K562 (cell line): ENCODE measurements around the gene CRYZL1. TPM values are rescaled to one million over a fixed set of nuclear protein-coding genes. Genes with fewer than 3 reads are reported as not detected.

ENCODE experiments used
- CGGBP1 ChIP-seq: fragments of 250-450 bp; sonication (Bioruptor Pico); IDR thresholded peaks from 2 replicates; pipeline ENCODE4 v1.9.0; 2021; ENCODE audit warnings: mild to moderate bottlenecking
- CREM ChIP-seq: IDR thresholded peaks from 2 replicates; pipeline ENCODE4 v1.6.1; 2014; ENCODE audit warnings: antibody characterized with exemption, low read depth
- CTBP1 ChIP-seq: fragments of 450-650 bp; IDR thresholded peaks from 2 replicates; pipeline ENCODE4 v1.6.1; 2016; ENCODE audit warnings: borderline replicate concordance
- DPF2 ChIP-seq: fragments of 450-650 bp; IDR thresholded peaks from 2 replicates; pipeline ENCODE4 v1.6.1; 2016
- E2F3 ChIP-seq: fragments of 250-450 bp; sonication (Bioruptor Pico); IDR thresholded peaks from 2 replicates; pipeline ENCODE4 v1.4.0; 2020; ENCODE audit warnings: mild to moderate bottlenecking
- EZH2 ChIP-seq: IDR thresholded peaks from 2 replicates; pipeline ENCODE4 v1.6.1; 2012; ENCODE audit warnings: low read depth, mild to moderate bottlenecking, inconsistent platforms, low read length, borderline replicate concordance
- FOSL1 ChIP-seq: fragments of 200-800 bp; sonication (Bioruptor generic); conservative IDR thresholded peaks from 2 replicates; pipeline ENCODE4 v1.6.1; 2016; ENCODE audit warnings: missing genetic modification characterization, missing compliant biosample characterization
- FUS ChIP-seq: fragments of 200-400 bp; formaldehyde crosslinking; optimal IDR thresholded peaks from 2 replicates; pipeline ENCODE3; 2017; ENCODE audit warnings: low read depth, low read length
- GTF2A2 ChIP-seq: IDR thresholded peaks from 2 replicates; pipeline ENCODE4 v1.6.1; 2016; ENCODE audit warnings: mild to moderate bottlenecking, missing genetic modification characterization, missing compliant biosample characterization
- ID3 ChIP-seq, 2 experiments: fragments of 250-450 bp in 1 of 2; fragments of 450-650 bp in 1 of 2; sonication (Bioruptor Pico) in 1 of 2; IDR thresholded peaks; 2 replicates each; pipeline versions ENCODE4 v1.6.1 to v1.8.0; 2016 to 2021; ENCODE audit warnings: mild to moderate bottlenecking in 2 of 2, moderate library complexity in 2 of 2, missing compliant biosample characterization in 1 of 2, missing genetic modification characterization in 1 of 2
- JUND ChIP-seq, 2 experiments: IDR thresholded peaks; 2 replicates in 1 of 2; 3 replicates in 1 of 2; pipeline ENCODE4 v1.6.1; 2011; ENCODE audit warnings: borderline replicate concordance in 2 of 2, low read depth in 2 of 2, low read length in 2 of 2, improper control_type of control experiment in 1 of 2, missing biosample characterization in 1 of 2, missing genetic modification characterization in 1 of 2, missing genetic modification reagents in 1 of 2
- KDM1A ChIP-seq, 2 experiments: fragments of 450-650 bp; IDR thresholded peaks; 2 replicates each; pipeline ENCODE4 v1.6.1; 2016; ENCODE audit warnings: mild to moderate bottlenecking in 2 of 2
- KLF10 ChIP-seq: fragments of 250-450 bp; sonication (Bioruptor Pico); IDR thresholded peaks from 2 replicates; pipeline ENCODE4 v1.6.1; 2021; ENCODE audit warnings: matching md5 sums
- MTA1 ChIP-seq: fragments of 450-650 bp; IDR thresholded peaks from 2 replicates; pipeline ENCODE4 v1.6.1; 2017; ENCODE audit warnings: borderline replicate concordance
- NFXL1 ChIP-seq: fragments of 450-650 bp; formaldehyde crosslinking; IDR thresholded peaks from 2 replicates; pipeline ENCODE4 v1.4.0; 2021; ENCODE audit warnings: mild to moderate bottlenecking
- NR4A1 ChIP-seq, 2 experiments: fragments of 250-450 bp in 1 of 2; fragments of 450-650 bp in 1 of 2; sonication (Bioruptor Pico) in 1 of 2; IDR thresholded peaks; 2 replicates each; pipeline versions ENCODE4 v1.4.0 to v1.6.1; 2016 to 2020; ENCODE audit warnings: mild to moderate bottlenecking in 2 of 2, missing compliant biosample characterization in 1 of 2, missing genetic modification characterization in 1 of 2, moderate library complexity in 1 of 2
- PBX2 ChIP-seq, 2 experiments: IDR thresholded peaks in 1 of 2; conservative IDR thresholded peaks in 1 of 2; 2 replicates each; pipeline ENCODE4 v1.6.1; 2016; ENCODE audit warnings: low read depth in 2 of 2, mild to moderate bottlenecking in 1 of 2, missing compliant biosample characterization in 1 of 2, missing genetic modification characterization in 1 of 2, moderate library complexity in 1 of 2
- POLR3A ChIP-seq: IDR thresholded peaks from 2 replicates; pipeline ENCODE4 v1.6.1; 2011; ENCODE audit warnings: borderline replicate concordance, mild to moderate bottlenecking, moderate library complexity; ENCODE audit not compliant: insufficient read length, insufficient read depth; ENCODE audit errors: extremely low read depth
- RAD51 ChIP-seq: fragments of 450-650 bp; IDR thresholded peaks from 2 replicates; pipeline ENCODE4 v1.7.1; 2016; ENCODE audit warnings: low read depth, mild to moderate bottlenecking, borderline replicate concordance
- RBM15 ChIP-seq: fragments of 200-400 bp; formaldehyde crosslinking; IDR thresholded peaks from 2 replicates; pipeline ENCODE4 v1.6.1; 2018; ENCODE audit warnings: mild to moderate bottlenecking, low read length, moderate library complexity; ENCODE audit not compliant: insufficient read depth
- SMARCA4 ChIP-seq: fragments of 450-650 bp; IDR thresholded peaks from 2 replicates; pipeline ENCODE4 v1.6.1; 2016
- TEAD1 ChIP-seq, 2 experiments: fragments of 450-650 bp in 1 of 2; sonication (generic) in 1 of 2; formaldehyde crosslinking; IDR thresholded peaks; 2 replicates each; pipeline versions ENCODE4 v1.4.0 to v1.8.0; 2020 to 2022; ENCODE audit warnings: mild to moderate bottlenecking in 2 of 2, missing genetic modification reagents in 1 of 2
- TEAD4 ChIP-seq, 2 experiments: sonication (generic) in 1 of 2; formaldehyde crosslinking in 1 of 2; IDR thresholded peaks; 2 replicates each; pipeline versions ENCODE4 v1.6.1 to v1.8.0; 2012 to 2022; ENCODE audit warnings: borderline replicate concordance in 1 of 2, inconsistent platforms in 1 of 2, low read length in 1 of 2, mild to moderate bottlenecking in 1 of 2, missing genetic modification reagents in 1 of 2
- ZNF12 ChIP-seq: sonication (generic); formaldehyde crosslinking; IDR thresholded peaks from 2 replicates; pipeline ENCODE4 v1.4.0; 2020; ENCODE audit warnings: mild to moderate bottlenecking, missing genetic modification reagents
- polyA plus RNA-seq, 8 experiments: library from polyadenylated mRNA; depleted of rRNA in 4 of 8; stranded (reverse) in 5 of 8; unstranded in 3 of 8; fragments of >200 nt; fragmentation: Nextera tagmentation in 2 of 8; fragmentation: Illumina TruSeq in 1 of 8; extraction: Ambion mirVana in 2 of 8; extraction: Trizol in 1 of 8; gene quantifications; 2 replicates each; pipeline versions ENCODE4 v1.2.1 to v1.2.3, GENCODE V29; 2011 to 2014; ENCODE audit warnings: inconsistent platforms in 1 of 8, missing spikeins in 1 of 8
- total RNA-seq, 7 experiments: library from RNA; depleted of rRNA in 6 of 7; stranded (reverse); fragments of >200 nt in 6 of 7; fragmentation: Illumina TruSeq in 2 of 7; extraction: Trizol in 2 of 7; gene quantifications; 2 replicates each; pipeline versions ENCODE4 v1.2.1 to v1.2.3, GENCODE V29; 2011 to 2021; ENCODE audit warnings: low replicate concordance in 1 of 7

CRYZL1 gene
- total and polyA plus RNA-seq, 9 of the 15 experiments (the other 6 are each of a cell fraction or from before 2014, with no cell fraction given) = 19.9 to 98.2 (median 39.2) TPM

- TF ChIP-seq PBX2 (CRISPR knock-in tag; IDR thresholded peaks at IDR 0.05; ENCODE audit: low read depth) = no peak
- TF ChIP-seq PBX2 (tag; conservative IDR thresholded peaks at IDR 0.05; ENCODE audit: low read depth) = no peak
- TF ChIP-seq JUND (IDR thresholded peaks at IDR 0.05; ENCODE audit: borderline replicate concordance, low read depth, low read length) = peak; percentile 79
- peak; percentile 94; the same call in 2 of the 3 replicates for TF ChIP-seq JUND (tag; IDR thresholded peaks at IDR 0.05; ENCODE audit: borderline replicate concordance, low read depth, low read length)
- no peak for TF ChIP-seq EZH2
- TF ChIP-seq RBM15 = no peak
- 0 out of 4 replicates have a peak, but pooled peaks have one; percentile 12 to 25 for TF ChIP-seq KDM1A (IDR thresholded peaks at IDR 0.05)
- TF ChIP-seq DPF2 = peak; percentile 57; the same call in 1 of the 2 replicates
- peak; percentile 52; the same call in 1 of the 2 replicates for TF ChIP-seq MTA1
- TF ChIP-seq RAD51 = 0 out of 2 replicates have a peak, but pooled peaks have one; percentile 7
- TF ChIP-seq FUS = no peak
- peak; percentile 65; the same call in 1 of the 2 replicates for TF ChIP-seq TEAD4 (IDR thresholded peaks at IDR 0.05; ENCODE audit: low read length)
- TF ChIP-seq TEAD4 (CRISPR knock-in tag; IDR thresholded peaks at IDR 0.05; ENCODE audit: borderline replicate concordance) = no peak
- TF ChIP-seq GTF2A2 = no peak
- TF ChIP-seq ID3 (CRISPR knock-in tag; IDR thresholded peaks at IDR 0.05) = no peak
- TF ChIP-seq ID3 (tag; IDR thresholded peaks at IDR 0.05) = no peak
- TF ChIP-seq E2F3 (CRISPR knock-in tag) = no peak
- peak; percentile 72 for TF ChIP-seq FOSL1 (tag)
- no peak for TF ChIP-seq NFXL1 (CRISPR knock-in tag)
- TF ChIP-seq CREM = no peak
- no peak for TF ChIP-seq NR4A1 (CRISPR knock-in tag; IDR thresholded peaks at IDR 0.05)
- no peak for TF ChIP-seq NR4A1 (tag; IDR thresholded peaks at IDR 0.05)
- no peak for TF ChIP-seq CGGBP1 (CRISPR knock-in tag)
- peak; percentile 48 to 71; a peak in 2 of 4 replicates for TF ChIP-seq TEAD1 (CRISPR knock-in tag; IDR thresholded peaks at IDR 0.05)
- TF ChIP-seq KLF10 (CRISPR knock-in tag) = no peak
- TF ChIP-seq SMARCA4 = 0 out of 2 replicates have a peak, but pooled peaks have one; percentile 48
- TF ChIP-seq ZNF12 (CRISPR knock-in tag) = no peak
- no peak for TF ChIP-seq POLR3A
- peak; percentile 58; the same call in 1 of the 2 replicates for TF ChIP-seq CTBP1
Observed at GRCh38 chr21:33655588-33656221, 14.2 kb upstream of the CRYZL1 start (continued).
